HepG2 (cell line): Measurements from ENCODE around the gene WDR93. TPM values are rescaled to one million over a fixed set of nuclear protein-coding genes. Genes with fewer than 3 reads are reported as not detected.

Experiments used
- ATAC-seq: fragments of 200-7000 bp; cut with Tn5 transposase; 3 replicates; pipeline ENCODE4 v1.9.1; 2020; ENCODE audit warnings: mild to moderate bottlenecking, moderate library complexity
- BruUV-seq: library from RNA; stranded (reverse); fragments of 400-500 nt; replicated peaks from 2 replicates; lab custom pipeline; 2021; lab: Mats Ljungman, UMichigan
- CTCF ChIA-PET: fragments of 300-600 bp; formaldehyde crosslinking; extraction: SDS; loops from one replicate; lab custom pipeline; 2021; ENCODE audit warnings: low total read pairs, inconsistent platforms, low intra/inter-chr PET ratio; lab: Yijun Ruan, JAX
- POLR2A ChIA-PET: fragments of 350-600 bp; sonication (Branson Sonifier 250); formaldehyde crosslinking; loops from one replicate; lab custom pipeline; 2020; ENCODE audit warnings: antibody characterized with exemption, inconsistent platforms; lab: Yijun Ruan, JAX
- DNase-seq: peaks from one replicate; pipeline ENCODE4 v3.0.0-alpha.2; 2015; ENCODE audit warnings: low spot score
- FAIRE-seq: peaks from 3 replicates; lab custom pipeline; 2011; peaks lifted over from hg19 to GRCh38; lab: Jason Lieb, UNC
- H2AFZ ChIP-seq: one replicate; pipeline ENCODE4 v1.6.1; 2011; ENCODE audit warnings: low read length, inconsistent platforms
- H3K27ac ChIP-seq: fragments of 300-600 bp; 3 replicates; pipeline ENCODE4 v1.8.0; 2011; ENCODE audit warnings: mixed run types, mild to moderate bottlenecking, mixed read lengths, low read length, inconsistent platforms; ENCODE audit not compliant: insufficient read depth; ENCODE audit errors: extremely low read length
- H3K27me3 ChIP-seq, 2 experiments: fragments of 200-600 bp in 1 of 2; 2 replicates in 1 of 2; 3 replicates in 1 of 2; pipeline versions ENCODE4 v1.6.0 to v1.8.0; 2011; ENCODE audit warnings: low read length in 2 of 2, mild to moderate bottlenecking in 2 of 2, moderate library complexity in 2 of 2, inconsistent platforms in 1 of 2; ENCODE audit not compliant: insufficient read depth in 2 of 2, control insufficient read depth in 1 of 2
- H3K36me3 ChIP-seq, 2 experiments: fragments of 200-600 bp in 1 of 2; replicated peaks in 1 of 2; 2 replicates in 1 of 2; 3 replicates in 1 of 2; pipeline versions ENCODE4 v1.5.1 to v1.8.0; 2011; ENCODE audit warnings: low read length in 2 of 2, inconsistent platforms in 1 of 2; ENCODE audit not compliant: insufficient read depth in 2 of 2, control insufficient read depth in 1 of 2
- H3K4me1 ChIP-seq: 2 replicates; pipeline ENCODE4 v1.5.1; 2012; ENCODE audit warnings: low read length, inconsistent platforms; ENCODE audit not compliant: insufficient read depth
- H3K4me2 ChIP-seq: 2 replicates; pipeline ENCODE4 v1.6.0; 2011; ENCODE audit warnings: low read depth, low read length, inconsistent platforms
- H3K4me3 ChIP-seq, 3 experiments: fragments of 200-600 bp in 1 of 3; sonication (generic), shearing (Covaris generic) in 1 of 3; replicated peaks in 1 of 3; 2 replicates each; pipeline ENCODE4 v1.5.1; 2011 to 2016; ENCODE audit warnings: low read length in 3 of 3, inconsistent platforms in 2 of 3, low read depth in 2 of 3, mild to moderate bottlenecking in 2 of 3, control low read depth in 1 of 3, mixed read lengths in 1 of 3; ENCODE audit not compliant: insufficient read depth in 1 of 3
- H3K79me2 ChIP-seq: one replicate; pipeline ENCODE4 v1.6.1; 2011; ENCODE audit warnings: low read length, inconsistent platforms; ENCODE audit not compliant: insufficient read depth
- H3K9ac ChIP-seq: 2 replicates; pipeline ENCODE4 v1.6.0; 2011; ENCODE audit warnings: mild to moderate bottlenecking, low read depth, low read length, inconsistent platforms; ENCODE audit not compliant: insufficient read depth
- H3K9me3 ChIP-seq: 2 replicates; pipeline ENCODE4 v1.5.1; 2012; ENCODE audit warnings: mild to moderate bottlenecking, low read length
- H4K20me1 ChIP-seq: 2 replicates; pipeline ENCODE4 v1.6.0; 2011; ENCODE audit warnings: inconsistent platforms, mild to moderate bottlenecking, low read length, moderate library complexity; ENCODE audit not compliant: insufficient read depth
- ARID3A ChIP-seq: IDR thresholded peaks from 2 replicates; pipeline ENCODE4 v1.6.1; 2012; ENCODE audit warnings: low read depth, low read length, improper control_type of control experiment
- CBX5 ChIP-seq: sonication (generic); formaldehyde crosslinking; IDR thresholded peaks from 2 replicates; pipeline ENCODE4 v1.4.0; 2020; ENCODE audit warnings: missing genetic modification reagents, borderline replicate concordance
- CEBPB ChIP-seq: IDR thresholded peaks from 2 replicates; pipeline ENCODE4 v1.6.1; 2011; ENCODE audit warnings: low read depth, low read length, improper control_type of control experiment, borderline replicate concordance
- GATA4 ChIP-seq: sonication (generic); IDR thresholded peaks from 2 replicates; pipeline ENCODE4 v1.6.1; 2016; ENCODE audit warnings: antibody characterized with exemption, low read depth, borderline replicate concordance
- JUN ChIP-seq: sonication (generic); formaldehyde crosslinking; IDR thresholded peaks from 2 replicates; pipeline ENCODE4 v1.4.0; 2020; ENCODE audit warnings: mild to moderate bottlenecking, missing genetic modification reagents
- KDM6A ChIP-seq: IDR thresholded peaks from 2 replicates; pipeline ENCODE4 v1.6.1; 2016; ENCODE audit warnings: low read depth
- MAF1 ChIP-seq: sonication (generic); formaldehyde crosslinking; IDR thresholded peaks from 2 replicates; pipeline ENCODE4 v1.5.0; 2020; ENCODE audit warnings: missing genetic modification reagents, borderline replicate concordance
- MEF2D ChIP-seq: sonication (generic); formaldehyde crosslinking; IDR thresholded peaks from 2 replicates; pipeline ENCODE4 v1.5.1; 2020; ENCODE audit warnings: mild to moderate bottlenecking, missing genetic modification reagents
- MNT ChIP-seq: fragments of 450-650 bp; IDR thresholded peaks from 2 replicates; pipeline ENCODE4 v1.6.1; 2016
- NFE2L2 ChIP-seq: fragments of 150-350 bp; IDR thresholded peaks from 2 replicates; pipeline ENCODE4 v1.6.1; 2014; ENCODE audit warnings: low read length
- NR0B2 ChIP-seq: sonication (generic); formaldehyde crosslinking; IDR thresholded peaks from 2 replicates; pipeline ENCODE4 v1.4.0; 2020; ENCODE audit warnings: mild to moderate bottlenecking, missing genetic modification reagents
- ZFP90 ChIP-seq: sonication (generic); formaldehyde crosslinking; IDR thresholded peaks from 2 replicates; pipeline ENCODE4 v1.8.0; 2022; ENCODE audit warnings: missing genetic modification reagents, mild to moderate bottlenecking, inconsistent platforms, borderline replicate concordance
- ZIK1 ChIP-seq: sonication (generic); formaldehyde crosslinking; IDR thresholded peaks from 2 replicates; pipeline ENCODE4 v1.5.0; 2020; ENCODE audit warnings: mild to moderate bottlenecking, low read depth, missing genetic modification reagents, borderline replicate concordance
- ZNF317 ChIP-seq: sonication (generic); formaldehyde crosslinking; IDR thresholded peaks from 2 replicates; pipeline ENCODE4 v1.5.0; 2020; ENCODE audit warnings: mild to moderate bottlenecking, missing genetic modification reagents
- ZNF790 ChIP-seq: sonication (generic); formaldehyde crosslinking; IDR thresholded peaks from 2 replicates; pipeline ENCODE4 v1.8.0; 2022; ENCODE audit warnings: missing genetic modification reagents, mild to moderate bottlenecking, borderline replicate concordance
- WGBS: methylation state at CpG from one replicate; pipeline ENCODE4 v1.1.6; 2017; ENCODE audit warnings: low lambda C conversion rate; 5-methylcytosine and 5-hydroxymethylcytosine counted together
- in situ Hi-C: cut with HindIII; loops from 2 replicates; pipeline ENCODE4 v1.10.0; 2017; ENCODE audit warnings: low pct_unique_long_range_greater_than_20kb; ENCODE audit not compliant: extremely low pct_ligation_motif_present
- intact Hi-C: fragments of 100-400 bp; cut with micrococcal nuclease; formaldehyde crosslinking; loops from one replicate; pipeline ENCODE4 v1.10.0; 2022; ENCODE audit not compliant: unreplicated experiment
- polyA plus RNA-seq, 8 experiments: library from polyadenylated mRNA; depleted of rRNA in 3 of 8; stranded (reverse) in 7 of 8; unstranded in 1 of 8; fragments of >200 nt; fragmentation: Illumina TruSeq in 4 of 8; extraction: Trizol in 4 of 8; gene quantifications; 2 replicates each; pipeline versions ENCODE4 v1.2.1 to v1.2.3, GENCODE V29; 2011 to 2016; ENCODE audit warnings: low read depth in 4 of 8, missing spikeins in 1 of 8, mixed read lengths in 1 of 8; ENCODE audit not compliant: insufficient read depth in 1 of 8
- total RNA-seq, 5 experiments: library from RNA; depleted of rRNA; stranded (reverse); fragments of >200 nt; fragmentation: Illumina TruSeq; extraction: Trizol; gene quantifications; 2 replicates each; pipeline ENCODE4 v1.2.3, GENCODE V29; 2016; ENCODE audit warnings: low read depth in 1 of 5

WDR93 gene
- total and polyA plus RNA-seq, 2 of the 13 experiments (the other 11 are each of a cell fraction or from before 2014, with no cell fraction given) = 0.07 TPM; not detected in 1

DNA sequence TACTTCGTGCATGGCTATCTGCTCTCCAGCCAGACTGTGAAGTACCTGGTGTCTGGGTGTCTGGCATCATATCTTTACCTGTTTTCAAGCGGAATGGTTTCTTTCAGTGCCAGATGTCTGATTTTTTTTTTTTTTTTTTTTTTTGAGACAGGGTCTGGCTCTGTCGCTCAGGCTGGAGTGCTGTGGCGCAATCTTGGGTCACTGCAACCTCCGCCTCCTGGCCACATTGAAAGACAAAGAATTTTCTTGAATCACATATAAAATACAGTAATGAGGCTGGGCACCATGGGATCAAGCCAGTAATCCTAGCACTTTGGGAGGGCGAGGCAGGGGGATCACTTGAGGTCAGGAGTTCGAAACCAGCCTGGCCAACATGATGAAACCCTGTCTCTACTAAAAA, 63.2 kb downstream of the WDR93 start:
- no peak overlapping the region for H3K9ac ChIP-seq
- POLR2A ChIA-PET = no interaction called here
- BruUV-seq = no TSS peak
- H3K27ac ChIP-seq = no peak overlapping the region
- H4K20me1 ChIP-seq = no peaks in the 10 kb centered on the region
- in situ Hi-C loops (no loop called here), intact Hi-C loops (no loop called here)
- peaks cover 39% of the 10 kb centered on the region for H3K4me1 ChIP-seq
- no peaks in the 10 kb centered on the region for H3K9me3 ChIP-seq
- no peaks in the 10 kb centered on the region for H3K79me2 ChIP-seq
- H3K27me3 ChIP-seq = peaks cover 15 to 40% of the 10 kb centered on the region in 2 experiments
- FAIRE-seq (no peak), ATAC-seq (no peak), DNase-seq (no peak)
- H3K4me2 ChIP-seq = no peak overlapping the region
- CTCF ChIA-PET = no interaction called here
- no peak overlapping the region for H2AFZ ChIP-seq
- H3K4me3 ChIP-seq = no peak overlapping the region
- WGBS = 36% methylated on average over 7 of the region's 7 CpGs
- TF ChIP-seq ZIK1 = no peak
- TF ChIP-seq NR0B2 (CRISPR knock-in tag) = no peak
- no peak for TF ChIP-seq GATA4
- TF ChIP-seq CEBPB = peak; percentile 28; the same call in 1 of the 2 replicates
- no peak for TF ChIP-seq NFE2L2
- no peak for TF ChIP-seq ZNF790 (CRISPR knock-in tag)
- H3K36me3 ChIP-seq = no peaks in the 10 kb centered on the region

- Histone ChIP-seq H3K27ac (no peak overlapping the region), H3K79me2 (no peaks in the 10 kb centered on the region), H2AFZ (no peak overlapping the region), H3K9ac (no peak overlapping the region), H3K4me1 (peaks cover 42% of the 10 kb centered on the region), H3K9me3 (no peaks in the 10 kb centered on the region), H3K4me2 (no peak overlapping the region), H3K27me3 (peaks cover 13 to 39% of the 10 kb centered on the region in 2 experiments), H4K20me1 (no peaks in the 10 kb centered on the region), H3K36me3 (no peaks in the 10 kb centered on the region), H3K4me3 (no peak overlapping the region)
- intact Hi-C loops (no loop called here), in situ Hi-C loops (loop anchor here (5.0 kb wide), 1 partner anchor 123 kb away; no protein-coding TSS in a partner anchor)
- ChIA-PET POLR2A (no interaction called here), CTCF (no interaction called here)
- no TSS peak for BruUV-seq
- DNase-seq (no peak), FAIRE-seq (no peak), ATAC-seq (no peak)
- WGBS = 35% methylated on average over 8 of the region's 8 CpGs
- no peak for TF ChIP-seq KDM6A (CRISPR knock-in tag)
- no peak for TF ChIP-seq CBX5 (CRISPR knock-in tag)
- TF ChIP-seq JUN (CRISPR knock-in tag) = no peak
- no peak for TF ChIP-seq MEF2D (CRISPR knock-in tag)
- TF ChIP-seq MAF1 (CRISPR knock-in tag) = no peak
- no peak for TF ChIP-seq MNT
- no peak for TF ChIP-seq ARID3A
- no peak for TF ChIP-seq ZFP90
- TF ChIP-seq ZNF317 (CRISPR knock-in tag) = no peak
Observed at GRCh38 chr15:89754361-89755154, 63.9 kb downstream of the WDR93 start.
